SK-N-SH (cell line): ENCODE results near the gene PHYH.

ENCODE experiments used
- ELF1 ChIP-seq: IDR thresholded peaks from 2 replicates; pipeline ENCODE4 v1.4.0; 2012
- EP300 ChIP-seq, 2 experiments: IDR thresholded peaks; 2 replicates each; pipeline versions ENCODE4 v1.4.0 to v1.6.1; 2012; ENCODE audit warnings: borderline replicate concordance in 1 of 2, low read depth in 1 of 2, low read length in 1 of 2
- MEF2A ChIP-seq: IDR thresholded peaks from 2 replicates; pipeline ENCODE4 v1.4.0; 2012; ENCODE audit warnings: low read depth, borderline replicate concordance
- POLR2AphosphoS5 ChIP-seq: IDR thresholded peaks from 2 replicates; pipeline ENCODE4 v1.6.1; 2012; ENCODE audit warnings: low read depth, low read length
- RFX5 ChIP-seq: IDR thresholded peaks from 2 replicates; pipeline ENCODE4 v1.6.1; 2012; ENCODE audit warnings: mild to moderate bottlenecking, improper control_type of control experiment, low read length
- TAF1 ChIP-seq: IDR thresholded peaks from 2 replicates; pipeline ENCODE4 v1.6.1; 2012; ENCODE audit warnings: low read depth, mild to moderate bottlenecking, low read length, moderate library complexity, borderline replicate concordance
- YY1 ChIP-seq: IDR thresholded peaks from 2 replicates; pipeline ENCODE4 v1.4.0; 2012; ENCODE audit warnings: low read depth, mild to moderate bottlenecking
- TF ChIP-seq, protein P1 (sequence below): IDR thresholded peaks from 2 replicates; pipeline ENCODE4; 2012
- TF ChIP-seq, protein P2 (sequence below): IDR thresholded peaks from 2 replicates; pipeline ENCODE4 v1.6.1; 2012; ENCODE audit warnings: mild to moderate bottlenecking, low read depth, low read length, moderate library complexity
- TF ChIP-seq, protein P3 (sequence below): fragments of 200-600 bp; sonication (generic); IDR thresholded peaks from 2 replicates; pipeline ENCODE4 v1.6.1; 2017; ENCODE audit warnings: antibody characterized with exemption, mild to moderate bottlenecking, moderate library complexity

DNA sequence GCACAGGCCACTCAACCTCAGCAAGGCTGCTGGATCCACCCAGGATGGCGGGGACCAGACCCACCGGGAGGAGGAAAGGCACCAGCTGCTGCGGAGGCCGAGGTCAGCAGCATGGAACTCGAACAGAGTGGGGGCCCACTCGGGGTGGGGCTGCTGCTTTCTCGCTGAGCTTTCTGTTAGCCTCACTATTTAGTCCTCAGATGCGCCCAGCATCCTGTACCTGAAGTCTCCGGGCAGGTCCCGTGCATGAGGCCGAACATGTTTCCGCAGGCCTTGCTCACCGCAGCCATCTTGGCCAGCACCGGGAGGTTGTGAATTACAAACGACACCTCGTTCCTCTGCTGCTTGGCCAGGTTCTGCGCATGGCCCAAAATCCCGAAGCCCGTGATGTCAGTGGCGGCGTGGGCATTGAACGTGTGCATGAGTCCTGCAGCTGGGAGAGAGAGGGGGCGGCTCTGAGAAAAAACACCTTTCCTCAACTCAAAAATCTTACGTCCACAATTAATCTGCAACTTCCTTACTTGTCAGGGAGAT, 22.8 kb upstream of the PHYH start:
- no peak for TF ChIP-seq RFX5
- no peak for TF ChIP-seq YY1
- no peak for TF ChIP-seq POLR2AphosphoS5
- no peak for TF ChIP-seq EP300 (IDR thresholded peaks at IDR 0.05; ENCODE audit: borderline replicate concordance in 1 of 2, low read depth in 1 of 2, low read length in 1 of 2)
- TF ChIP-seq, protein P1, sequence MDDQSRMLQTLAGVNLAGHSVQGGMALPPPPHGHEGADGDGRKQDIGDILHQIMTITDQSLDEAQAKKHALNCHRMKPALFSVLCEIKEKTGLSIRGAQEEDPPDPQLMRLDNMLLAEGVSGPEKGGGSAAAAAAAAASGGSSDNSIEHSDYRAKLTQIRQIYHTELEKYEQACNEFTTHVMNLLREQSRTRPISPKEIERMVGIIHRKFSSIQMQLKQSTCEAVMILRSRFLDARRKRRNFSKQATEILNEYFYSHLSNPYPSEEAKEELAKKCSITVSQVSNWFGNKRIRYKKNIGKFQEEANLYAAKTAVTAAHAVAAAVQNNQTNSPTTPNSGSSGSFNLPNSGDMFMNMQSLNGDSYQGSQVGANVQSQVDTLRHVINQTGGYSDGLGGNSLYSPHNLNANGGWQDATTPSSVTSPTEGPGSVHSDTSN, result no peak
- TF ChIP-seq ELF1, result no peak
- TF ChIP-seq, protein P2, sequence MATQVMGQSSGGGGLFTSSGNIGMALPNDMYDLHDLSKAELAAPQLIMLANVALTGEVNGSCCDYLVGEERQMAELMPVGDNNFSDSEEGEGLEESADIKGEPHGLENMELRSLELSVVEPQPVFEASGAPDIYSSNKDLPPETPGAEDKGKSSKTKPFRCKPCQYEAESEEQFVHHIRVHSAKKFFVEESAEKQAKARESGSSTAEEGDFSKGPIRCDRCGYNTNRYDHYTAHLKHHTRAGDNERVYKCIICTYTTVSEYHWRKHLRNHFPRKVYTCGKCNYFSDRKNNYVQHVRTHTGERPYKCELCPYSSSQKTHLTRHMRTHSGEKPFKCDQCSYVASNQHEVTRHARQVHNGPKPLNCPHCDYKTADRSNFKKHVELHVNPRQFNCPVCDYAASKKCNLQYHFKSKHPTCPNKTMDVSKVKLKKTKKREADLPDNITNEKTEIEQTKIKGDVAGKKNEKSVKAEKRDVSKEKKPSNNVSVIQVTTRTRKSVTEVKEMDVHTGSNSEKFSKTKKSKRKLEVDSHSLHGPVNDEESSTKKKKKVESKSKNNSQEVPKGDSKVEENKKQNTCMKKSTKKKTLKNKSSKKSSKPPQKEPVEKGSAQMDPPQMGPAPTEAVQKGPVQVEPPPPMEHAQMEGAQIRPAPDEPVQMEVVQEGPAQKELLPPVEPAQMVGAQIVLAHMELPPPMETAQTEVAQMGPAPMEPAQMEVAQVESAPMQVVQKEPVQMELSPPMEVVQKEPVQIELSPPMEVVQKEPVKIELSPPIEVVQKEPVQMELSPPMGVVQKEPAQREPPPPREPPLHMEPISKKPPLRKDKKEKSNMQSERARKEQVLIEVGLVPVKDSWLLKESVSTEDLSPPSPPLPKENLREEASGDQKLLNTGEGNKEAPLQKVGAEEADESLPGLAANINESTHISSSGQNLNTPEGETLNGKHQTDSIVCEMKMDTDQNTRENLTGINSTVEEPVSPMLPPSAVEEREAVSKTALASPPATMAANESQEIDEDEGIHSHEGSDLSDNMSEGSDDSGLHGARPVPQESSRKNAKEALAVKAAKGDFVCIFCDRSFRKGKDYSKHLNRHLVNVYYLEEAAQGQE, result no peak
- TF ChIP-seq MEF2A, result no peak
- TF ChIP-seq, protein P3, sequence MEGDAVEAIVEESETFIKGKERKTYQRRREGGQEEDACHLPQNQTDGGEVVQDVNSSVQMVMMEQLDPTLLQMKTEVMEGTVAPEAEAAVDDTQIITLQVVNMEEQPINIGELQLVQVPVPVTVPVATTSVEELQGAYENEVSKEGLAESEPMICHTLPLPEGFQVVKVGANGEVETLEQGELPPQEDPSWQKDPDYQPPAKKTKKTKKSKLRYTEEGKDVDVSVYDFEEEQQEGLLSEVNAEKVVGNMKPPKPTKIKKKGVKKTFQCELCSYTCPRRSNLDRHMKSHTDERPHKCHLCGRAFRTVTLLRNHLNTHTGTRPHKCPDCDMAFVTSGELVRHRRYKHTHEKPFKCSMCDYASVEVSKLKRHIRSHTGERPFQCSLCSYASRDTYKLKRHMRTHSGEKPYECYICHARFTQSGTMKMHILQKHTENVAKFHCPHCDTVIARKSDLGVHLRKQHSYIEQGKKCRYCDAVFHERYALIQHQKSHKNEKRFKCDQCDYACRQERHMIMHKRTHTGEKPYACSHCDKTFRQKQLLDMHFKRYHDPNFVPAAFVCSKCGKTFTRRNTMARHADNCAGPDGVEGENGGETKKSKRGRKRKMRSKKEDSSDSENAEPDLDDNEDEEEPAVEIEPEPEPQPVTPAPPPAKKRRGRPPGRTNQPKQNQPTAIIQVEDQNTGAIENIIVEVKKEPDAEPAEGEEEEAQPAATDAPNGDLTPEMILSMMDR, result no peak
- TF ChIP-seq TAF1, result no peak
